HG02884 (cell line): ENCODE measurements around the gene TLR9.

Experiments used
- ATAC-seq: cut with Tn5 transposase; IDR thresholded peaks from one replicate; pipeline ENCODE4 v1.9.1; 2021; ENCODE audit warnings: mild to moderate bottlenecking, moderate library complexity; ENCODE audit not compliant: unreplicated experiment

TLR9 gene

DNA sequence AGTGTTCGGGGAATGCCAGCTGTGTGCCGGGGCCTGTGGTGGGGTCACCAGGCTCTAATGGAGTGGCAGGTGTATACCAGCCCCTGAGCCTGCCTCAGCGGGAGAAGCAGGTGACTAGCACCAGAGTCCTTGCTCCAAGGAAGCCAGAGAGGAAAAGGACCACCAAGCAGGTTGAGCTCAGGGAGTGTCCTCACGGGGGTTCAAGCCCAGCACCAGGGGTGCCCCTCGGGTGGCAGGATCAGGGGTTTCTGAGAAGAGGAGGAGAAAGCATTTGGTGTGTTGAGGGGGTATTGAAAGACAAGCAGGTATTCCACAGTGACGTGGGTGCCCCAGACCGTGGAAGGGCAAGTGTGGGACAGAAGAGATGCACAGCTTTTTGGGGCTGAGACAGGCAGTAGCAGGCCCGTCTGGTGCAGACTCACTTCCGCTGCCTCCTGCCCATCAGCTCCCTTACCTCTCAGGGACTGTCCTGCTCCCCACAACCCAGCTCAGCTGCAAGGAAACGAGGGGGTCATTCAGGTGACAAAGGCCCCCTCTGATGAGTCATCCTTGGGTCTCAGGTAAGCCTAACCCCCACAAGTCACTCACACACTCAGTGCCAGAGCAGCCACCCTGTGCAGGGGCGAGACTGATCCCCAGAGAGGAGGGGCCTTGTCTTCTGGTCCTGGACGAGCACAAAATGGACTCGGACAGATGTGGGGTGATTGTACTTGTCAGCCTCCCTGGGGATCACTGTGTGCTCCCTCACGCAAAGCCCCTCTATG is 49.8 kb downstream of the TLR9 start:
- no peak for ATAC-seq

DNA sequence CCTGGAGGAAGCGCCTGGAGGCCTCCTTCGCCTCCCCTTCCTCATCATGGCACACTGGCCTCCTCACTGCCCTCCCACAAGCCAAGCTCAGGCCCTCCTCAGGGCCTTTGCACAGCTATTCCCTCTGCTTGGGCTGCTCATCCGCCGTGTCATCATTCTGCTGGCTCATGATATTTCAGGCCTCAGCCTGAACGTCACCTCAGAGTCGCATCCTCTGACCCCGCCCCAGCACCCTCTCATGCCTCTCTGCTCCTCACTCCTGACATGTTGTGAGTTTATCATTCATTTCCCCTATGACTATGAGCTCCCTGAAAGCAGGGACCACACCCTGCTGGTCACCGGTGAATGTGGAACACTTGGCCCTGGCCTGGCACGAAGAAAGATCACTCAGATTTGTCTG is 50.5 kb downstream of the TLR9 start:
- no peak for ATAC-seq

DNA sequence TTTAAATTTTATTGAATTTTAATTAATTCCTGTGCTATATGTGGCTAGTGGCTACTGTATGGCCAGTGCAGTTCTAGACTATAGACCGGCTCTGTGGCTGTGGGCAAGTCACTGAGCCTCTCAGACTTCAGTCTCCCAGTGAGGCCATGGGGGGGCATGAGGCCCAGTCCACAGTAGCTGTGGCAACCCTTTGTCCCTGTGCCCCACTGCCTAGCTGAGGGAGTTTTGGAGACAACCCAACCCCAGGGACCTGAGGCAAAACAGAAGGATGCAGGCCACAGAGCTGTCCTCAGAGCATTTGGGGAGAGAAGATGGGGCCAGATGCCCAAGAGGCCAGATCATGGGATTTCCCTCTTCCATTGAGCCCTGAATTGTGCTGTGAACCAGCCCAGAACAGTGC is 52.3 kb downstream of the TLR9 start:
- no peak for ATAC-seq

DNA sequence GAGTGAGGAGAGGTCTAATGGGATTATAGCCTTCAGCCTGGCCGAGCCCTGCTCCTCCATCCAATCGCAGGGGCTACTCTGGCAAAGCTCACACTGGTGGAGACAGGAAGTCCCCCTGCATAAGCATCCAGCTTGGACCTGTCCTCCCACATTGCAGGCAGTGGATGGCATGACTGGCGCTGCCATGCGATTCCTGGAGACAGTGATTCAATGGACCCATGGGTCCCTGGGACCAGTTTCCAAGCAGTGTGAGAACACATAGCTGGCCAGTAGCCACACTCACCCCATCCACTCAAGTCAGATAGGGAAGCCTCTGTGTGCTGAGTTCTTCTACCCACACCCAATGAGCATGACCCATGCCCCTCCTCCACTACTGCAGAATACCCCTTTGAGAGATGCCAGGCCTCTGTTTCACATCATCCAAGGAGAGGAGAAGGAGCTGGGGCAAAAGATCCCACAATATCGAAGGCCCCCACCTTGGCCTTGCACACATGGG is 53.1 kb downstream of the TLR9 start:
- no peak for ATAC-seq

DNA sequence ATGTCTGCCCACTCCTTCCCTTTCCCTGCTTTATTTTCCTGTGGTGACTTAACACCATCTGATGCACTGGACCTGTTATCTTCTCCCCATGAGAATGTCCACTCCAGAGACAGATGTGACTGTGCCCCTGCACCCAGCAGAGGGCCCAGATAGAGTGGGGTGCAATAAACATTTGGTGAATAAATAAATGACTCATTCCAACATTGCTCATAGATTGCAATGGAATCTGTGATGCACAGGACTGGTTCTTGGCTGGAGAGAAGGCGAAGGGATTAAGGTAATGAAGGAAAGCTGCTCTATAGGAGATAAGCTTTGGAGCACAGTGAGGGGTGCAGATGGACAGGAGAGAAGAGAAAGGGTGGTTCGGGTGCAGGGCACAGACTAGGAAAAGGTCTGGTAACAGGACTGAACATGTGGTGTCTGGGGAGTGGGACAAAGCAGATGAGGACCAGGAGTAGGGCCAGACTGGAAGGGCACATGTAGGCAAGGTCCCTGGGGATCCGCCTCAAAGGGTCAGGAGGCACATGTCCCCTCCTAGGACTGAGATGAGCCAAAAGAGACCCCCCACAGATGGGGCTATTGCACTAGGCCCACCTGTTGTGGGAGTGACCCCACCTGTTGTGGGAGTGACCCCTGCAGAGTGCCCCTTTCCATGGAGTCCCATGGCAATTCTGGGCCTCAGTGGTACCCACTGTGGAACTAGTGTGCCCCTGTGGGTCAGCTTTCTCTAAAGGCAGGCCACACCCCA is 53.8 kb downstream of the TLR9 start:
- ATAC-seq = no peak
